GM19025 (cell line): Measurements from ENCODE around the gene BMP8B.
A peak's percentile ranks its signal among the peaks of the same experiment; 100 is the strongest.
"Not testable (repeated sequence)": the region's sequence is repeated elsewhere in the genome, so short reads cannot be mapped to it uniquely, and the experiment has no call there.

Source experiments
- ATAC-seq: cut with Tn5 transposase; IDR thresholded peaks from one replicate; pipeline ENCODE4 v1.9.1; 2021; ENCODE audit warnings: mild to moderate bottlenecking, low read depth, moderate library complexity; ENCODE audit not compliant: unreplicated experiment

BMP8B gene

DNA sequence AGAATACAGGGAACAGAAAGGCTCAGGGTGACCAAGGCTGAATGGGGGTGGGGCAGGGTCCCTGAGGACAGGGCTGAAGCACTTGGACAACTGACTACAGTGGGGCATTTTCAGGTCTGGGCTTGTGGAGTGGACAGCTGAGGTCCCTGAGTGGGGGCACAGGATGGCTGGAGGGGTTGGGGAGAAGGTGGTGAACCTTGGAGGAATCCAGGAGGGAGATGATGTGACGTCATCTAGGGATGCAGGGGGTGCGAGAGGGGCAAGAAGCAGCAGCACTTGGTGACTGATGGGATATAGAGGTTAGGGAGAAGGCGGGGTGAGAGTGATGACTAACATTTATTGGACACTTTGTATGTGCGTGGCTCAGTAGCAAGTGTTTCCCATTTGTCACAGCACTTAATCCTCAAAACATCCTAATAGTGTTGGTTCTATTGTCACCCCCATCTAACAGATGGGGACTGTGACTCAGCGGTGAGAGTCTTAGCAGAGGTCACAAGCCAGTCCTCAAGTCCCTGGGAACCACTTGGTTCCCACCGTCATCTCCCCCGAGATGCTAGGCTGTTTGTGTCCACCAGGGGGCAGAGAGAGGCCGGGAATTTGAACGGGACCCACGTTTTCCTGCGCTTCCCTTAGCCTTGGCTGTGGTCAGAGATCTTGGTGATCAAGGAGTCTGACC lies 27.9 kb upstream of the BMP8B start:
- peak; percentile 18 for ATAC-seq

DNA sequence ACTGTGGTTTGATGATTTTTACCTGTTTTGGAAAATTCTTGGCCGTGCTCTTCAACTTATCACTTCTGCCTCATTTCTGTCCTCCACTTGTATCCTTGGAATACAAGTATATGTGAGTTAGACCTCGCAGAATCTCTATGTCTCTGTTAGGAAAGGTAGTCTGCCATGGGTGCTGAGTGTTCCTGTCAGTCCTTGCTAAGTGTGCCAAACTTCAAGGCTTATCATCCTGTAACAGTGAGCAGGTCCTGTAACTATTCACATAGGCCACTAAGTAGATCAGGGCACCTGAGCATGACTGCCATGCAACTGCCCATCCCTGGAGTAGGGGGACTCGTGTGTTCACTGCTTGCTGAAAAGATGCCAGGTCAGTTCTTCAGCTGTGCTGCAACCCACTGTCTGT lies 24.2 kb upstream of the BMP8B start:
- no peak for ATAC-seq

DNA sequence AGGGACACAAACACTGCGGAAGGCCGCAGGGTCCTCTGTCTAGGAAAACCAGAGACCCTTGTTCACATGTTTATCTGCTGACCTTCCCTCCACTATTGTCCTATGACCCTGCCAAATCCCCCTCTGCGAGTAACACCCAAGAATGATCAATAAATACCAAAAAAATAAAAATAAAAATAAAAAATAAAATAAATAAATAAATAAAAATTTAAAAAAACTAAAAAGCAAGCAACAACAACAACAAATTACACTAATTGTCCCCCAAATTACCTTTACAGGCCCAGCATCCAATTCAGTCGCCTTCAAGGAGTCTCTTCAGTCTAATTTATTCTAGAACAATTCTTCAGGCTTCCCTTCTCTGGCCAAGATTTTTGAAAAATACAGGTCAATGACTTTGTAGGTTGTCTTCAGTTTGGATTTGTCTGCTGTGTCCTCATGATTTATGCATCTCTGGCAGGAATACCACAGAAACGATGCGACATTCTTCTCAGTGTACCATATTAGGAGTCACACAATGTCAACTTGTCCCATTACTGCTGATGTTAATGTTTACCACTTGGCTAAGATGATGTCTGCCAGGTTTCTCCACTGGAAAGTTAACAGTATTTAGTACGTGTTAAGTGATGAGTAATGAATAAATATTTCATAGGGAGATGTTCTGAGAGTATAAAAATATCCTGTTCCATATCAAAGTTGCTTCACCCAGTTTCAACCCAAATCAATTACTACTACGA lies 20.3 kb upstream of the BMP8B start:
- ATAC-seq, result no peak

DNA sequence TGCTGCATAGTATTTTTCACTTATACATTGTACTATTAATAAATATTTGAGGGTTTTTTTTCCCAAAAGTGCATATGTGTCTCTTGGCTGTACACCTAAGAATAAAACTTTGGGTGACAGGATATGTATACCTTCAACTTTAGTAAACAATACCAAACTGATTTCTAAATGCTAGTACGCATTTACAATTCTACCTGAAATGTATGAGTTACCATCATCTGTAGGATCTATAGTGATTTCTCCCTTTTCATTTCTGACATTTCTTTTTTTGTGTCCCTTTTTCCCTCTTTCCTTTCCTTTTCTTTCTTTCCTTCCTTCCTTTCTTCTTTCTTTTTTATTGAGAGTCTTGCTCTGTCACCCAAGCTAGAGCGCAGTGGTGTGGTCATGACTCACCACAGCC lies 16.7 kb upstream of the BMP8B start:
- no peak for ATAC-seq

DNA sequence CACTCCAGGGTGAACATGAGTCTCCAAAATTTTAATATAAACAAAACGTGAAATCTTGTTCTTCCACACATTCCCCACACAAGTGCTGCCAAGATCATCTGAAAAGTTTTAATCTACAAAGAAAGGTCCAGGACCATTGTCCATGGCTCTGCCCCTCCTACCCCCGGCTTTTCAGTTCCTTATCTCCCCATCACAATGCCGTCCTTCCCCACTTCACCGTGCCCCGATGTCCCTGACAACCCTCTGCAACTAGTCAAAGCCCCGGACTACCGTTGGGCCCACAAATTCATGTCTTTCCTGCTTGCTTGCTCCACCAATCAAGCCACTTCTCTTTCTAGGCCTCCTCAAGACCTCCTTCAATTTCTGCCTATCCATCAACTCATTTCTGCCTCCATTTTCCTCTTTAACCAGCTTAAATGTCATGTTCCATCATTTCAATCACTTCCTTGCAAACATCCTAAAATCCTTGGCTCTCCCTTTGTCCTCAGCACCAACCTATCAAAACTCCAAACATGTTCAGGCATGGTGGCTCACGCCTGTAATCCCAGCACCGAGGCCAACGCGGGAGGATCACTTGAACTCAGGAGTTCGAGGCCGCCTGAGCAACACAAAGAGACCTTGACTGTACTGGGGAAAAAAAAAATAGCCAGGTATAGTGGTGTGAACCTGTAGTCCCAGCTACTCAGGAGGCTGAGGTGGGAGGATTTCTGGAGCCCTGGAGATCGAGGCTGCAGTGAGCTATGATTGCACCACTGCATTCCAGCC lies 14.0 kb upstream of the BMP8B start:
- no peak for ATAC-seq

DNA sequence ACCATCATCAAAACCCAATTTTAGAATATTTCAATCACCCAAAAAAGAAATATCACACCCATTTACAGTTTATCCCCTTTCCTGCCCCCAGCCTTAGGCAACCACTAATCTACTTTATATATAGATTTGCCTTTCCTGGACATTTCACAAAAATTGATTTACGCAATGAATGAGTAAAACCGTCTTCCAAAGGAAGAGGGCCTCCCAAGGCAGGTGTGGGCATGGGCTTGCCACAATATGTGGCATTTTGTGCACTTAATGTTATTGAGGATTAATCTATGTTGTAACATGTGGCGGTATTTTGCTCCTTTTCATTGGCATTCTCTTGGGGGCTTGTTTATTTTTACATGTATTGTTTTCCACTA lies 11.8 kb upstream of the BMP8B start:
- no peak for ATAC-seq

DNA sequence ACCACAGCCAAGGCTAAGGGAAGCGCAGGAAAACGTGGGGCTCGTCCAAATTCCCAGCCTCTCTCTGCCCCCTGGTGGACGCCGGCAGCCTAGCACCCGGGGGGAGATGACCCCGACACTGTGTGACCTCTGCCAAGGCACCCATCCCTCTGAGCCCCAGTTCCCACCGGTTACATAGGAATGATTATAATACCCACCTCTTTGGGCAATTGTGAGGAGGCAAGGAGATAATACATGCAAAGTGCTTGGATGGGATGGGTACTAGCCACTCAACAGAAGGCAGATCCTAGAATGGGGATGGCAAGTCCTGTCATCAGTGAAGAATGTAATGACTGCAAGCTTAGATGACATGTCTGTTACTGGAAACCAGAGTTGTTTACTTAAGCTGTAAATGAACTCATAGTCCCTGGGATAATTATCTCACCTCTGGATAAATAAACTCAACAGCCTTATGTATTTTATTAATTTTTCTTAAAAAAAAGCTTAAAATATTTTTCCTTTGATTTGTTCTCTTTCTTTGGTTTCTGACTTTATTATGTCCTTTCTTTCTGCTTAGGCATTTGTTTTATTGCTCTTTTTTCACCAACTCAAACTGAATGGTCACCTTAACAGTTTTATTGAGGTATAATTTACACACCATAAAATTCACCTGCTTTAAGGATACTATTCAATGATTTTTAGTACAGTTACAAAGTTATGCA lies 11.3 kb upstream of the BMP8B start:
- peak; percentile 32 for ATAC-seq

DNA sequence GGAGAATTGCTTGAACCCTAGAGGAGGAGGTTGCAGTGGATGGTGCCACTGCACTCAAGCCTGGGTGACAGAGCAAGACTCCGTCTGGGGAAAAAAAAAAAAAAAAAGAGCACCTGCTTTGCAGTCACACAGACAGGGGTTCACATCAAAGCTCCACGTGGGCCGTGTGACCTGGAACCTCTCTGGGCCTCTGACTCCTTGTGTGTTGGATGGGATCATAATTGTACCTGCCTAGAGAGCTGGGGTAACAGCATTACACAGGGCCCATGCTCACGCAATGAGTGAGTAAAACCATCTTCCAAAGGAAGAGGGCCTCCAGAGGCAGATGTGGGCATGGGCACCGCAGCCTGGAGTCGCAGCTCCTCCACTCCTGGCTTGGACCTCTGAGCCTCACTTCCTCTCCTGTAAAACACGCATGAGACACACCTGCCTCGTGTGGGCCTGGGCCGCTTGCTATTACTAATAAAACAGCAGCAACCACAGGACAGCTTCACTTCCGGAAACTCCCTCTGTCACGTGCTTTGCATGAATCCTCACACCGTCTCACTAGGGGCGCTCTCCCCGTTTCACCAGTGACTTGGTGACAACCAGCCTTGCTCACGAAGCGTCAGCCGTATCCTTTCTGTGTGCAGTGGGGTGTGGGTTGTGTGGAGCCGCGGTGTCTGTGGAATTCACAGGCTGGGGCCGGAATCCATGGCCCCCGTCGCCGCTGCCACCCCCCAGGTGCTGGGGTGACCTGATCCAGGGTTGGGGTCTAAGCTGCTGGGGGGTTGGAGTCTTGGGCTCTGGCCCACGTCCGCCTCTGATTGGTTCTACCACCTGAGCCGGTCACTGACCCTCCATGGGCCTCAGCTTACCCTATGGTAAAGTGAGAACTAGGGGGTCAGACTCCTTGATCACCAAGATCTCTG lies 10.4 kb upstream of the BMP8B start:
- peak; percentile 90 for ATAC-seq

DNA sequence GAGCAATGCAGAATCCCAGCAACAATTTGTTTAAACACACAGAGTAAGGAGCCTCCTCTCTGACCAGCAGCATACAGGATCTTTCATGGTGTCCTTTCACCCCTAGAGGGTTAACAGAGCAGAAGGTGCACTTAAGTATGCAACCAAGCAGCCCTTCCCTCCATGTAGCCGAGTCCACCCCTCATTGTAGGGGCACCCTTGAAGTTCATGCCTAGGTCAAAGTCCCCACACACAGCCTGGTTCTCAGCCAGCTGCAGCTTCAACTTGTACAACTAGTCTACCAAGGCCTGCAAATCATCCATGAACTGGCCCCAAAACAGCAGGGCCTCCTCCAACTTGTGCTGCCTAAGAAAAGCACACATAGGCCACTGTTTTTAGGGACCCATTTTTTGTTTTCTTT lies 7.0 kb upstream of the BMP8B start:
- ATAC-seq, result no peak

DNA sequence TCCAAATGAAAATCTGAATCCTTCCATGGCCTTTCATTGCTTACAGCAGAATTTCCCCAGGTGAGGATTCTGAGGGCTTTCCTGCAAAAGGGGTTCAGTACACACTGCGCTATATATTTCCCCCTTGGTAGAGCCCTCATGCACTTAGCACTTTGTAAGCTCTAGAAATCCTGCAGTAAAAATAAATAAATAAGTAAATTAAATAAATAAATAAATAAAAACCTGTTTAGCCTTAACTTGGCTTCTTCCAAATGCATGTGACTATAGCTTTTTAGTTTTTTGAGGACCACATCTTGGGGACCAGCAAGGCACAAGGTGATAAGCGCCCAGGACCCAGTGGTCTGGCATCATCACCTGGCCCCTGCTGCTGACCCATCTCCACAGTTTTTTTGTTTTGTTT lies 3.2 kb upstream of the BMP8B start:
- no peak for ATAC-seq

DNA sequence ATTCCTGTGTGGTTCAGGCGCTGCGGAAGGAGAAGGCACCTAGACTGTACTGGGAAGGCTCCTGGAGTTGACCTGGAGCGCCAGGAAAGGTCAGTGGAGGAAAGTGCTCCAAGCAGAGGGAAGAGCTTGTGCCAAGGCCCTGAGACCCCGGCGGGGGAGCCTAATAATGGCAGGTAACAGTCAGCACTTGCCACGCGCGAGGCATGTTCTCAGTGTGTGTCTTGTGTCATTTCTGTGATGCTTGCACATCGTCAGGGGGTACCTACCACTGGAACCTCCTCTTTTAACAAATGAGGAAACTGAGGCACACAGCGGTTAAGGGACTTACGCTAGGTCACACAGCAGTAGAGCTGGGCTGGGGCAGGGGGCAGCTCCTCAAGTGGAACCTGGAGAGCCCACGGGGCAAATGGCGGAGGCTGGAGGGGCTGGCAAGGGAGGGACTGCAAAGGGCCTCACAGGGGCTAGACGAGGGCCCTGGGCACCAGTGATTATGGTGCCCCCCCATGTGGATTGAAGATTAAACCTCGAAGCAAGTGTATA lies 976 bp upstream of the BMP8B start:
- ATAC-seq, result no peak

DNA sequence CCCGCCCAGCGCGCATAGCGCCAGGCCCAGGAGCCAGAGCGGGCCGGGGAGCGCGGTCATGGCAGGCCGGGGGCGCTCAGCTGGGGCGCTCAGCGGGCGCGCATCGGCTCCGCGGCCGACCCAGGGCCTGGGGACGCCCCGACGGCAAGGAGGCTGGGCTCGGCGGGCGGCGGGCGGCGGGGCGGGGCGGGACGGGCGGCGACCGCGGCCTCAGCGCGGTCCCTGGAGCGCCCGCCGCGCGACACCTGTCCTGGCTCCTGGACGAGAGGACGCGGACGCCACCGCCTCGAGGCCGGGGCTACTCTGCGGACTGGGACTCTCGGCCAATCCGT lies 273 bp downstream of the BMP8B start:
- no peak for ATAC-seq

DNA sequence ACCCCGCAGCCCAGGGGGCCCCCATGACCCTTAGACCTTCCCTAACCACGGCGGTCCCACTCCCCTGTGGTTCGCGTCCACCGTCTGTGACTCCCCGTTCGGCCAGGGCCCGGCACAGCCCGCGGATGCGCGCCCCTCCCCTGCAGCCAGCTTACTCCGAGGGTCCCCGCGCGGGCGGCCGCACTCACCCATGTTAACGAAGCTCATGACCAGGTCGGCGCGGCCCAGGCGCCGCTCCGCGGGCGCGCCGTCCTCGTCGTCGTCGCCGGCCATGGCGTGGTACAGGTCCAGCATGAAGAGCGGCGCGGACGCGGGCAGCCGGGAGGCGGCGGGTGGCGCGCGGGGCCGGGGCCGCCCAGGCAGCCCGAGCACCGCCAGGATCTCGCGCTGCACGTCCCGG lies 701 bp downstream of the BMP8B start:
- not testable (repeated sequence) for ATAC-seq

DNA sequence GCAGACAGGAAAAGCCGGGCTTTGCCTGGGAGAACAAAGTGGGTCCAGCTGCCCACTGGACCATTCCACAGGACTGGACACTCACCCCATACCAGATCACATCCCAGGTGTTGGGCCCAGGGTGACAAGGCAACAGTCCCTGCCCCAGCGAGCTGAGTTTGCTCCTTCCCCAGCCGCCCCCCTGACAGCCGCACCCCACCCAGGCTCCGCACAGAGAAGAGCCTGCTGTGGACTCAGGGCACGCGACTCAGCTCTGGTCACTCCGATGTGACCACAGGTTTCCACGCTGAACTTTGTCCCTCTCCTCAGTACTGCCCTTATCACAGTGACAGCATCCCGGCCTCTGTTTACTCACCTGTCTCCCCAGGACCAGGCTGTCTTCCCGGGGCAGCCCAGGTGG lies 1.2 kb downstream of the BMP8B start:
- no peak for ATAC-seq

DNA sequence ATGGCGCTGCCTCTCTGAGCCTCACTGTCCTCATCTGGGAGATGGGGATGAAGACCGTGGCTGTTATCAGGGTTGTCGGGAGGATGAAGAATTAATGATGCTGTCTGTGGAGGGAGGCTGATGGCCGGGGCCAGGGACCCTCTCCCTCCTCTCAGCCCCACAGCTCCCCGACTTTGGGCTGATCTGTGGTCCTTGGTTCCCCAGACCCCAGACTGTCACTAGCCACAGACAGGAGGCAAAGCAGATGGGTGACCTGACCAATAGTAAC lies 1.6 kb downstream of the BMP8B start:
- not testable (repeated sequence) for ATAC-seq

DNA sequence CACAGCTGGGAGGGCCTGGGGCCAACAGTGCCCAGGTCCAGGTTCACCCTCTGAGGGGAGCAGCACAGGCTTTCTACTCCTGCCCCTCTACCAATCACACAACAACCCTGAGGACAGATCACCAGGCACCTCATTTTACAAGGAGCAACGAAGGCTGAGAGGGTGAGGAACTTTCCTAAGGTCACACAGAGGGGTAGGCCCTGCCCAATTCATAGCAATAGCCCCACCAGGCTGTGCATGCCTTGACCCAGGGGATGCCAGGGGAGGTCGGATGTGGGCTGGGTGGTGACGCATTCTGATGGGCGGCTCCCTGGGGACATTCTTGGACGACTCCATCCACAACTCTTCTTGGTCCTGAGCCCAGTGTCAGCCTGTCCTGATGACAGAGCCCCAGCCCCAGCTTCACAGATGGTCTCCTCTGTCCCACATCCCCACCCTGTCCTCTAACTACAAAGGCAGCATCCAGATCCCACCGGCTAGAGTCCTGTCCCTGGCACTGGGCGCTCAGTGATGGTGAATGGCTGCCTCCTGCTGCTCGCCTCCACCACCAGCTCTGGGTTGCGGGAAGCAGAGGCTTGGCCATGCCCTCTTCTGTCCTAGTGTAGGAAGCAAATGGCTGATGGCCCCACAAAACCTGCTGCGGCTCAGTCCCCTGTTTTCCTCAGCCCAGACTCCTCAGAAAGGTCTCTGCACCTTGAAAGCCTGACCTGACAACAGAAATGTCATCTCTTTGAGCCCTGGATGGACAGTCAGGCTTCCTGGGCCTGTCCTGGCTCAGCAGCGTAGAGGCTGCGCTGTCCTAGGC lies 2.2 kb downstream of the BMP8B start:
- ATAC-seq, result not testable (repeated sequence)

DNA sequence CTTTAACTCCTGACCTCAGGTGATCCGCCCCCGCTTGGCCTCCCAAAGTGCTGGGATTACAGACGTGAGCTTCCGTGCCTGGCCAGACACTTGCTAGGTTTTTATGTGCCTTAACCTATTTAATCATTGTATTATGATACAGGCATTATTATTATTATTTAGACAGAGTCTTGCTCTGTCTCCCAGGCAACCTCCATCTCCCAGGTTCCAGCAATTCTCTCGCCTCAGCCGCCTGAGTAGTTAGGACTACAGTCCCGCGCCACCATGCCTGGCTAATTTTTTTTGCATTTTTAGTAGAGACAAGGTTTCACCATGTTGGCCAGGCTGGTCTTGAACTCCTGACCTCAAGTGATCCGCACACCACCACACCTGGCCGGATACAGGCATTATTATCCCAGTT lies 6.0 kb downstream of the BMP8B start:
- not testable (repeated sequence) for ATAC-seq

DNA sequence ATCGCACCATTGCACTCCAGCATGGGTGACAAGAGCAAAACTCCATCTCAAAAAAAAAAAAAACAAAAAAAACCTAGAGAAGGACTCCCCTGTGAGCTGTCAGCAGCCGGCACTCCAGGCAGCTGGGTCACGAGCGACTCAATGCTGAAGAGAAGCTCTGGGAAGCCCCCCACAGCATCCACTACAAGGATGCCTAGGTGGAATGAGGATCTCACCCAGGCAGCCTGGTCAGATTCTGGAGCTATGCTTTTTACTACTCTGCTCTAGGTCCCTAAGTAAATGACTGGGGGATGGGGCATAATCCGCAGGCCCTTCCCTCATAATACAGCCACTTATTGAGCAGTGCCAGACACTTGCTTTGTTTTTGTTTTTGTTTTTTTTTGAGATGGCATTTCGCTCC lies 6.6 kb downstream of the BMP8B start:
- no peak for ATAC-seq

DNA sequence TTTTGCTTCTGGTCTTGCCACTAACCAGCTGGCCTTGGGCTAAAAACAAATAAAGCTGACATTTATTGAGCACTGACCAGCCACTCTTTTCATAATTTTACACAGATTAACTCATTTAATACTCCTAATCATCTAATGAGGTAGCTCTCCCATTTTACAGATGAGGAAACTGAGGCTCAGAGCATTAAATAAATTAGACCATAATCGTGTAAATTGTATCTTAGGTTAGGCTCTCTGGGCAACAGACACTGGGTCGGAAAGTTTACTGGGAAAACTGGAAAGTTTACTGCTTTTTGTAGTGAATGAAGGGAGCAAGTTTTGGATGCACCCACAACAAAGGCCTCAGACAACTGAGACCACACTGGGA lies 7.3 kb downstream of the BMP8B start:
- no peak for ATAC-seq
